ENCODE measurements around the gene COA1. TPM values are rescaled to one million over a fixed set of nuclear protein-coding genes. Genes with fewer than 3 reads are reported as not detected.
A peak's percentile ranks its signal among the peaks of the same experiment; 100 is the strongest.
"Not testable (repeated sequence)": the region's sequence is repeated elsewhere in the genome, so short reads cannot be mapped to it uniquely, and the experiment has no call there.

The COA1 gene
- total RNA-seq, 1 experiment from 2014 or later, result 65.5 TPM

DNA sequence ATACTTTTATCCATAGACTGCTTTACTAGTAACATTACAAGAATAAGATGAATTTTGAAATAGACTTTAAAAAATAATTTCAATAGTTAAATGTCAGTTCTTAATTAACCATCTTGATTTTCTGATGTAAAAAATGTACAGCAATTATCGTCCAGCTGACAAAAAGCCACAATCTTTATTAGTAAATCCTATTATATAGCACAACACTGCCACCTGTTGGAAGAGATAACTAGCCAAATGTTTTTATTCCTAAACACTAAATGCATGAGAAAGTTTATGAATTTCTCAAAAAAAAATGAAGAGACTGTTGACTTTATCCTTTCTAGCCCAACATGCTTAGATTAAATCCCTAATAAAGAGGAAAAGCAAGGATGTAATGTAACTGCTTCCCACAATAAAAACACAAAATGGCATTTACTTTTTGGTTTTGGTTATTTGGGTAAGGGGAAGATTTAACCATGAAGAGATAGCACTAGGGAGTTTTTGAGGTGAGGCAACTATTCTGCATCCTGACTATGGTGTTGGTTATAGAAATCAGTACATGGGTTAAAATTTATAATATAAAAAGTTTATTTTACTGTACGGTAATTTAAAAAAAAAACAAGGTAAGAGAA lies 8.0 kb downstream of the COA1 start:
- no peak overlapping the region for H3K27ac ChIP-seq (ENCODE audit: low read length)
- no peaks in the 10 kb centered on the region for H3K27me3 ChIP-seq (ENCODE audit: control insufficient read depth, insufficient read depth, low read length)
- in situ Hi-C loops (cut with HindIII; ENCODE audit: low pct_unique_long_range_greater_than_20kb, low sequenced_read_pairs), result loop anchor here (25.0 kb wide), 1 partner anchor 134 kb away; the partner anchor contains the start of gene STK17A
- no peak for DNase-seq (ENCODE audit: low read depth, low spot score)
- H3K4me3 ChIP-seq (ENCODE audit: low read depth in 2 of 2, low read length in 2 of 2), result no peak overlapping the region
- BruUV-seq (replicated peaks), result no TSS peak
- TF ChIP-seq, protein P1, sequence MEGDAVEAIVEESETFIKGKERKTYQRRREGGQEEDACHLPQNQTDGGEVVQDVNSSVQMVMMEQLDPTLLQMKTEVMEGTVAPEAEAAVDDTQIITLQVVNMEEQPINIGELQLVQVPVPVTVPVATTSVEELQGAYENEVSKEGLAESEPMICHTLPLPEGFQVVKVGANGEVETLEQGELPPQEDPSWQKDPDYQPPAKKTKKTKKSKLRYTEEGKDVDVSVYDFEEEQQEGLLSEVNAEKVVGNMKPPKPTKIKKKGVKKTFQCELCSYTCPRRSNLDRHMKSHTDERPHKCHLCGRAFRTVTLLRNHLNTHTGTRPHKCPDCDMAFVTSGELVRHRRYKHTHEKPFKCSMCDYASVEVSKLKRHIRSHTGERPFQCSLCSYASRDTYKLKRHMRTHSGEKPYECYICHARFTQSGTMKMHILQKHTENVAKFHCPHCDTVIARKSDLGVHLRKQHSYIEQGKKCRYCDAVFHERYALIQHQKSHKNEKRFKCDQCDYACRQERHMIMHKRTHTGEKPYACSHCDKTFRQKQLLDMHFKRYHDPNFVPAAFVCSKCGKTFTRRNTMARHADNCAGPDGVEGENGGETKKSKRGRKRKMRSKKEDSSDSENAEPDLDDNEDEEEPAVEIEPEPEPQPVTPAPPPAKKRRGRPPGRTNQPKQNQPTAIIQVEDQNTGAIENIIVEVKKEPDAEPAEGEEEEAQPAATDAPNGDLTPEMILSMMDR (IDR thresholded peaks at IDR 0.05), result peak; percentile 75; the same call in 1 of the 2 replicates
- TF ChIP-seq TCF7L2 (IDR thresholded peaks at IDR 0.05; ENCODE audit: low read depth, low read length), result no peak
- ATAC-seq, result no peak
- no peaks in the 10 kb centered on the region for H3K36me3 ChIP-seq (ENCODE audit: control insufficient read depth, insufficient read depth, low read length)
- H3K4me1 ChIP-seq (ENCODE audit: control insufficient read depth, insufficient read depth, low read length), result no peaks in the 10 kb centered on the region
- intact Hi-C loops (cut with micrococcal nuclease; ENCODE audit: unreplicated experiment), result loop anchor here (10.0 kb wide), 1 partner anchor 776 kb away; no protein-coding TSS in a partner anchor
- CTCF ChIA-PET, result interaction anchor here (0.7 to 3.0 kb wide), 4 partner anchors 21 to 139 kb away, joined by 3 to 20 read pairs (median 4); partner anchors contain the start of gene STK17A
- POLR2A ChIA-PET, result interaction anchor here (0.6 to 0.7 kb wide), 2 partner anchors 114 to 134 kb away, joined by 5 to 7 read pairs; no protein-coding TSS in a partner anchor
- no peaks in the 10 kb centered on the region; the same call in 1 of the 2 replicates for H3K9me3 ChIP-seq (ENCODE audit: control insufficient read depth, insufficient read depth, low read depth, low read length)

DNA sequence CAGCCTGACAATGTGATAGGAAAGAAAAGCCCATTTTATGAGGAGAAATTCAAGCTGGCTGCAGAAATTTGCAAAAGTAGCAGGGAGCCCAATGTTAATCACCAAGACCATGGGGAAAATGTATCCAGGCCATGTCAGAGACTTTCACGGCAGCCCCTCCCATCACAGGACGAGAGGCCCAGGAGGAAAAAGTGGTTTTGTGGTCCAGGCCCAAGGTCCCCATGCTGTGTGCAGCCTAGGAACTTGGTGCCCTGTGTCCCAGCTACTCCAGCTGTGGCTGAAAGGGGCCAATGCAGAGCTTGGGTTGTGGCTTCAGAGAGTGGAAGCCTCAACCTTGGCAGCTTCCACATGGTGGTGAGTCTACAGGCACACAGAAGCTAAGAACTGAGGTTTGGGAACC lies 12.7 kb downstream of the COA1 start:
- no peaks in the 10 kb centered on the region for H3K27me3 ChIP-seq (ENCODE audit: control insufficient read depth, insufficient read depth, low read length)
- ChIA-PET CTCF (interaction anchor here (1.3 kb wide), 1 partner anchor 134 kb away, joined by 9 read pairs; the partner anchor contains the start of gene STK17A), POLR2A (interaction anchor here (0.6 kb wide), 1 partner anchor 11 kb away, joined by 8 read pairs; no protein-coding TSS in a partner anchor)

DNA sequence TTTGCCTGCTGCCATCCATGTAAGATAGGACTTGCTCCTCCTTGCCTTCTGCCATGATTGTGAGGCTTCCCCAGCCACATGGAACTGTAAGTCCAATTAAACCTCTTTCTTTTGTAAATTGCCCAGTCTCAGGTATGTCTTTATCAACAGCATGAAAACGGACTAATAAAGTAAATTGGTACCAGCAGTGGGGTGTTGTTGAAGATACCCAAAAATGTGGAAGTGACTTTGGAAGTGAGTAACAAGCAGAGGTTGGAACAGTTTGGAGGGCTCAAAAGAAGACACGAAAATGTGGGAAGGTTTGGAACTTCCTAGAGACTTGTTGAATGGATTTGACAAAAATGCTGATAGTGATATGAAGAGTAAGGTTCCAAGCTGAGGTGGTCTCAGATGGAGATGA lies 13.4 kb downstream of the COA1 start:
- H3K27me3 ChIP-seq (ENCODE audit: control insufficient read depth, insufficient read depth, low read length); H3K9me3 ChIP-seq (ENCODE audit: control insufficient read depth, insufficient read depth, low read depth, low read length); POLR2A ChIA-PET; intact Hi-C loops (cut with micrococcal nuclease; ENCODE audit: unreplicated experiment); H3K4me1 ChIP-seq (ENCODE audit: control insufficient read depth, insufficient read depth, low read length); ATAC-seq; DNase-seq (ENCODE audit: low read depth, low spot score); BruUV-seq (replicated peaks); H3K27ac ChIP-seq (ENCODE audit: low read length); H3K36me3 ChIP-seq (ENCODE audit: control insufficient read depth, insufficient read depth, low read length); H3K4me3 ChIP-seq (ENCODE audit: low read depth in 2 of 2, low read length in 2 of 2): not testable (repeated sequence)
- in situ Hi-C loops (cut with HindIII; ENCODE audit: low pct_unique_long_range_greater_than_20kb, low sequenced_read_pairs), result loop anchor here (25.0 kb wide), 1 partner anchor 129 kb away; the partner anchor contains the start of gene STK17A
- CTCF ChIA-PET, result interaction anchor here (0.7 kb wide), 1 partner anchor 16 kb away, joined by 4 read pairs; no protein-coding TSS in a partner anchor

More for the DNA sequence above, 12.7 kb downstream of the COA1 start:
- Histone ChIP-seq H3K9me3 (ENCODE audit: control insufficient read depth, insufficient read depth, low read depth, low read length) (no peaks in the 10 kb centered on the region; the same call in 1 of the 2 replicates), H3K4me1 (ENCODE audit: control insufficient read depth, insufficient read depth, low read length) (no peaks in the 10 kb centered on the region), H3K4me3 (ENCODE audit: low read depth in 2 of 2, low read length in 2 of 2) (no peak overlapping the region), H3K36me3 (ENCODE audit: control insufficient read depth, insufficient read depth, low read length) (no peaks in the 10 kb centered on the region), H3K27ac (ENCODE audit: low read length) (no peak overlapping the region)
- no TSS peak for BruUV-seq (replicated peaks)
- ATAC-seq (no peak), DNase-seq (ENCODE audit: low read depth, low spot score) (no peak)
- in situ Hi-C loops (cut with HindIII; ENCODE audit: low pct_unique_long_range_greater_than_20kb, low sequenced_read_pairs) (loop anchor here (25.0 kb wide), 1 partner anchor 129 kb away; the partner anchor contains the start of gene STK17A), intact Hi-C loops (cut with micrococcal nuclease; ENCODE audit: unreplicated experiment) (no loop called here)
- TF ChIP-seq, protein P2, sequence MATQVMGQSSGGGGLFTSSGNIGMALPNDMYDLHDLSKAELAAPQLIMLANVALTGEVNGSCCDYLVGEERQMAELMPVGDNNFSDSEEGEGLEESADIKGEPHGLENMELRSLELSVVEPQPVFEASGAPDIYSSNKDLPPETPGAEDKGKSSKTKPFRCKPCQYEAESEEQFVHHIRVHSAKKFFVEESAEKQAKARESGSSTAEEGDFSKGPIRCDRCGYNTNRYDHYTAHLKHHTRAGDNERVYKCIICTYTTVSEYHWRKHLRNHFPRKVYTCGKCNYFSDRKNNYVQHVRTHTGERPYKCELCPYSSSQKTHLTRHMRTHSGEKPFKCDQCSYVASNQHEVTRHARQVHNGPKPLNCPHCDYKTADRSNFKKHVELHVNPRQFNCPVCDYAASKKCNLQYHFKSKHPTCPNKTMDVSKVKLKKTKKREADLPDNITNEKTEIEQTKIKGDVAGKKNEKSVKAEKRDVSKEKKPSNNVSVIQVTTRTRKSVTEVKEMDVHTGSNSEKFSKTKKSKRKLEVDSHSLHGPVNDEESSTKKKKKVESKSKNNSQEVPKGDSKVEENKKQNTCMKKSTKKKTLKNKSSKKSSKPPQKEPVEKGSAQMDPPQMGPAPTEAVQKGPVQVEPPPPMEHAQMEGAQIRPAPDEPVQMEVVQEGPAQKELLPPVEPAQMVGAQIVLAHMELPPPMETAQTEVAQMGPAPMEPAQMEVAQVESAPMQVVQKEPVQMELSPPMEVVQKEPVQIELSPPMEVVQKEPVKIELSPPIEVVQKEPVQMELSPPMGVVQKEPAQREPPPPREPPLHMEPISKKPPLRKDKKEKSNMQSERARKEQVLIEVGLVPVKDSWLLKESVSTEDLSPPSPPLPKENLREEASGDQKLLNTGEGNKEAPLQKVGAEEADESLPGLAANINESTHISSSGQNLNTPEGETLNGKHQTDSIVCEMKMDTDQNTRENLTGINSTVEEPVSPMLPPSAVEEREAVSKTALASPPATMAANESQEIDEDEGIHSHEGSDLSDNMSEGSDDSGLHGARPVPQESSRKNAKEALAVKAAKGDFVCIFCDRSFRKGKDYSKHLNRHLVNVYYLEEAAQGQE (IDR thresholded peaks at IDR 0.05; ENCODE audit: insufficient read depth in 1 of 2, low read depth in 2 of 2, low read length in 1 of 2), result no peak
- no peak for TF ChIP-seq TCF7L2 (IDR thresholded peaks at IDR 0.05; ENCODE audit: low read depth, low read length)
- TF ChIP-seq, protein P1 (IDR thresholded peaks at IDR 0.05), result no peak
- no peak for TF ChIP-seq SIN3A (IDR thresholded peaks at IDR 0.05; ENCODE audit: borderline replicate concordance, insufficient read depth, low read depth, low read length)
- TF ChIP-seq POLR2AphosphoS5 (IDR thresholded peaks at IDR 0.05; ENCODE audit: low read depth, low read length), result no peak
